Astrocyte of the spinal cord (primary cell): ENCODE measurements around the gene ARHGEF4.
A peak's percentile ranks its signal among the peaks of the same experiment; 100 is the strongest.

Experiments
- DNase-seq: peaks from one replicate; pipeline ENCODE4 v3.0.0; 2011; ENCODE audit warnings: low read depth, low spot score
- H3K4me3 ChIP-seq: 2 replicates; pipeline ENCODE4 v1.5.1; 2011; ENCODE audit warnings: low read depth, mild to moderate bottlenecking, low read length, moderate library complexity
- in situ Hi-C: cut with HindIII; loops from 2 replicates; pipeline ENCODE4 v1.10.0; 2017; ENCODE audit warnings: low sequenced_read_pairs
- TF ChIP-seq, protein P1 (sequence below): IDR thresholded peaks from 2 replicates; pipeline ENCODE4 v1.5.1; 2012; ENCODE audit warnings: low read depth, mild to moderate bottlenecking, low read length, inconsistent platforms

Gene ARHGEF4

GRCh38 chr2:130823171-130823885, 13.4 kb upstream of the ARHGEF4 start:
- TF ChIP-seq, protein P1, sequence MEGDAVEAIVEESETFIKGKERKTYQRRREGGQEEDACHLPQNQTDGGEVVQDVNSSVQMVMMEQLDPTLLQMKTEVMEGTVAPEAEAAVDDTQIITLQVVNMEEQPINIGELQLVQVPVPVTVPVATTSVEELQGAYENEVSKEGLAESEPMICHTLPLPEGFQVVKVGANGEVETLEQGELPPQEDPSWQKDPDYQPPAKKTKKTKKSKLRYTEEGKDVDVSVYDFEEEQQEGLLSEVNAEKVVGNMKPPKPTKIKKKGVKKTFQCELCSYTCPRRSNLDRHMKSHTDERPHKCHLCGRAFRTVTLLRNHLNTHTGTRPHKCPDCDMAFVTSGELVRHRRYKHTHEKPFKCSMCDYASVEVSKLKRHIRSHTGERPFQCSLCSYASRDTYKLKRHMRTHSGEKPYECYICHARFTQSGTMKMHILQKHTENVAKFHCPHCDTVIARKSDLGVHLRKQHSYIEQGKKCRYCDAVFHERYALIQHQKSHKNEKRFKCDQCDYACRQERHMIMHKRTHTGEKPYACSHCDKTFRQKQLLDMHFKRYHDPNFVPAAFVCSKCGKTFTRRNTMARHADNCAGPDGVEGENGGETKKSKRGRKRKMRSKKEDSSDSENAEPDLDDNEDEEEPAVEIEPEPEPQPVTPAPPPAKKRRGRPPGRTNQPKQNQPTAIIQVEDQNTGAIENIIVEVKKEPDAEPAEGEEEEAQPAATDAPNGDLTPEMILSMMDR = no peak
- DNase-seq = no peak
- no peak overlapping the region for H3K4me3 ChIP-seq
- in situ Hi-C loops = no loop called here

DNA sequence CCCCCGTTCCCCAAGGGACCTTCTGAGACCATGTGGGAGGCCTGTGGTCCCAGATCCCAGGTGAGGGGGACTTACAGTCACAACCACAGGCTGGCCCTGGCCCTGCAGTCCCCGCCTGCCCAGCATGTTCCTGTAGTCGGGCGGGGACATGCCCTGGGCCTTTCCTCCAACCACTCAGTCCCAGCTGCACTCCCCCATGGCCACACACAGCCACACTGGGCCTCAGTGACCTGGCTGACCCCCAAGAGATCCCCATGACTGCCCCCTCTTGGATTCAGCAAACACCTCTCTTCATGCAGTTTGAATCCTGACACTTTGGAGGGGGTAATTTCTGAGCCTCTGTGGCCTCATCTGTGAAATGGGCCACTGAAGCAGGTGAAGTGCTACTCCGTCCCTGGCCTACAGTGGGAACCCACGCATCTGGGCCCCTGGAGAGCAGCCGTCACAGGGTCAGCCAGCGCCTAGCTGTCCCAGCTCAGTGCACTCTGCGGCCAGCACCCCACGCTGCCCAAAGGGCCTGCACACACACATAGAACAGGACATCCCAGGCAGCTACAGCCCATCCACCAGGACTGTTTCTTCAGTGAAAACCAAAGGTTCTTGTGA, 12.7 kb upstream of the ARHGEF4 start:
- DNase-seq = no peak
- TF ChIP-seq, protein P1 = no peak
- H3K4me3 ChIP-seq = no peak overlapping the region
- in situ Hi-C loops = no loop called here

GRCh38 chr2:130824492-130825061, 12.1 kb upstream of the ARHGEF4 start:
- TF ChIP-seq, protein P1 = no peak
- peak; percentile 99 for DNase-seq
- H3K4me3 ChIP-seq = no peak overlapping the region
- in situ Hi-C loops = no loop called here

DNA sequence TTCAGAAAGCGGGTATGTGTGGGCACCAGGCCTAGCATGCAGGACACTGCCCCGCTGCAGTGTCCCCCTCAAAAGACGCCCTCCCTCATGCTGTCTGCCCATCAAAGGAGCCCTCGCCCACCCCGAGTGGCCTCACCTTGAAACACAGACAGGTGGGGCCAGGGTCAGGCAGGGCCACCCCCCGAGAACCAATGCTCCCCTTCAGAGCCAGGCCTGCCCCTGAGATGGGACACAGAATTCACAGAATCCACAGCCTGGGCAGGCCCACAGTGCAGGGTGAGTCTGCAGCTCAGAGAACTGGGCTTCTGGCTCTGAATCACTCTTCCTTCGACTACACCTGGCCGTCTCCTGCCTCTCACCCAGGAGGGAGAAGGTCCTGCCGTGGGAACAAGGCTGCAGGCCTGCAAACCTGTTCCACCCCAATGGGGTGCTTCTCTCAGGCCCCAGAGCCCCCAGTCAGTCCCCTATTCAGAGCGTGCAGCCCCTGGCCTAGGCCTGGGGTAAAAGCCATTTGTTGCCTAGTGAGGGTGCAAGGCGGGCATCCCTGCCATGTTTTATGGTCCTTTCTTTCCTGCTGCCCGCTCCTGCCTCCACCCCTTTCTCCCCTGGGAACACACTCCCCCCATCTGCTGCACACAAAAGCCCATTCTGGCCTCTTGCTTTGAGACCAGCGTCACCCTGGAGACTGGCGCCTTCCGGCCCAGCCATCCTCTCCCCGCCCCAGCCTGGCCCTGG, 11.3 kb upstream of the ARHGEF4 start:
- H3K4me3 ChIP-seq = no peak overlapping the region
- no peak for DNase-seq
- TF ChIP-seq, protein P1 = no peak
- in situ Hi-C loops = no loop called here

DNA sequence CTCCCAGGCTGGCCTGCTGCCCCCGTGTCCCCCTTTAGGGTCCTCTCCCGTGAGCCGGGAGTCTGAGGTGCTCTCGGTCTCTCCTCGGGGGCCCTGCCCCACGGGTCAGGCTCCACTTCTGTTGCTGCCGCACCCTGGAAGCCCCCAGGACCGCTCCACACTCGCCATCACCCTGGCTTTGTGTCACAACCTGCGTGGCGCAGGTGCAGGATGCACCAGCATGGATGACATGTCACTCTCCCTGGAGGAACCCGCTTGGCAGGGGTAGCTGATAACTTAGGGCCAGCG, 10.8 kb upstream of the ARHGEF4 start:
- TF ChIP-seq, protein P1 = no peak
- in situ Hi-C loops = no loop called here
- no peak for DNase-seq
- no peak overlapping the region for H3K4me3 ChIP-seq

DNA sequence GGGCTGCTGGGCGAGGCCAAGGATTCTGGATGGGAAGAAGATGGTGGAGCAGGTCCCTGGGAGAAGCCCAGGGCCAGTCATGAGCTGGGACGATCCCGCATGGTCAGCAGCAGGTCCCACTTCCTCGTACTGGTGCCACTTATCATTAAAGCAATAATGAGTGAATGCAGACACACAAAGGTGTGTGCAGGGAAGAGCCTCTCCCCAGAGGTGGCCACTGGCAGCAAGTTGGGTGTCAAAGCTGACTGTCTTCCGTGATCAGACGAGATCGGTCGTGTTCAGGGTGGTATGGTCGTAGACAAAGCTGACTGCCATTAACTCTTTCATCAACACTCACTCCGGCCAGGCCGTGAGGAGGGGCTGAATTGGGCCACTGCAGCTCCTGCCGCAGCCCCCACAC, 10.3 kb upstream of the ARHGEF4 start:
- H3K4me3 ChIP-seq = no peak overlapping the region
- TF ChIP-seq, protein P1 = no peak
- DNase-seq = no peak
- in situ Hi-C loops = no loop called here
